Type B pancreatic cell (in vitro differentiated cells): ENCODE measurements around the gene CCDC107. TPM values are rescaled to one million over a fixed set of nuclear protein-coding genes. Genes with fewer than 3 reads are reported as not detected.
A peak's percentile ranks its signal among the peaks of the same experiment; 100 is the strongest.

ENCODE experiments used
- DNase-seq: peaks from one replicate; pipeline ENCODE4 v3.0.0; 2021; ENCODE audit warnings: mixed read lengths; ENCODE audit not compliant: unreplicated experiment; ENCODE audit errors: extremely low spot score
- H3K27ac Mint-ChIP-seq: 2 replicates; pipeline ENCODE4 v1.8.0; 2021; ENCODE audit warnings: mild to moderate bottlenecking, mixed read lengths
- H3K27me3 Mint-ChIP-seq: 2 replicates; pipeline ENCODE4 v1.8.0; 2021; ENCODE audit warnings: mixed read lengths
- H3K36me3 Mint-ChIP-seq: 2 replicates; pipeline ENCODE4 v1.8.0; 2021; ENCODE audit warnings: mixed read lengths
- H3K4me1 Mint-ChIP-seq: one replicate; pipeline ENCODE4 v1.8.0; 2021; ENCODE audit warnings: mixed read lengths; ENCODE audit not compliant: unreplicated experiment
- H3K4me3 Mint-ChIP-seq: 2 replicates; pipeline ENCODE4 v1.8.0; 2021; ENCODE audit warnings: mild to moderate bottlenecking, mixed read lengths
- H3K9me3 Mint-ChIP-seq: 2 replicates; pipeline ENCODE4 v1.8.0; 2021; ENCODE audit warnings: mixed read lengths
- CTCF ChIP-seq: fragments of 200-600 bp; sonication (generic); conservative IDR thresholded peaks from 2 replicates; pipeline ENCODE4 v1.5.0; 2021; ENCODE audit warnings: antibody characterized with exemption, mild to moderate bottlenecking
- total RNA-seq: library from RNA; stranded (reverse); gene quantifications from 2 replicates; pipeline ENCODE4 v1.2.1, GENCODE V29; 2021; ENCODE audit warnings: low replicate concordance

CCDC107 gene
- total RNA-seq, 1 donor from 2014 or later = 17.2 TPM

- Mint-ChIP-seq H3K4me1 (peaks cover 37% of the 10 kb centered on the region), H3K27me3 (no peaks in the 10 kb centered on the region), H3K27ac (no peak overlapping the region), H3K36me3 (peaks cover 19% of the 10 kb centered on the region), H3K4me3 (no peak overlapping the region), H3K9me3 (no peaks in the 10 kb centered on the region)
- TF ChIP-seq CTCF = no peak
- no peak for DNase-seq
Observed at GRCh38 chr9:35685506-35685905, 27.4 kb downstream of the CCDC107 start.

GRCh38 chr9:35686222-35687203 is 28.4 kb downstream of the CCDC107 start:
- no peaks in the 10 kb centered on the region for H3K9me3 Mint-ChIP-seq
- peaks cover 19% of the 10 kb centered on the region for H3K36me3 Mint-ChIP-seq
- H3K27me3 Mint-ChIP-seq = no peaks in the 10 kb centered on the region
- DNase-seq = no peak
- H3K4me1 Mint-ChIP-seq = peaks cover 36% of the 10 kb centered on the region
- H3K27ac Mint-ChIP-seq = peak overlapping the region; percentile 67
- H3K4me3 Mint-ChIP-seq = peak overlapping the region; percentile 86
- TF ChIP-seq CTCF = no peak

GRCh38 chr9:35687306-35687705 is 29.2 kb downstream of the CCDC107 start:
- no peak for TF ChIP-seq CTCF
- Mint-ChIP-seq H3K4me1 (peaks cover 34% of the 10 kb centered on the region), H3K9me3 (no peaks in the 10 kb centered on the region), H3K27me3 (no peaks in the 10 kb centered on the region), H3K36me3 (peaks cover 19% of the 10 kb centered on the region), H3K27ac (peak overlapping the region; percentile 87), H3K4me3 (peak overlapping the region; percentile 86)
- no peak for DNase-seq

- TF ChIP-seq CTCF = no peak
- H3K36me3 Mint-ChIP-seq = peaks cover 16% of the 10 kb centered on the region
- no peaks in the 10 kb centered on the region for H3K9me3 Mint-ChIP-seq
- DNase-seq = no peak
- H3K4me3 Mint-ChIP-seq = peak overlapping the region; percentile 90
- no peak overlapping the region for H3K27ac Mint-ChIP-seq
- H3K27me3 Mint-ChIP-seq = no peaks in the 10 kb centered on the region
- peaks cover 34% of the 10 kb centered on the region for H3K4me1 Mint-ChIP-seq
Observed at GRCh38 chr9:35687972-35688557, 30.0 kb downstream of the CCDC107 start.

- peaks cover 34% of the 10 kb centered on the region for H3K4me1 Mint-ChIP-seq
Observed at GRCh38 chr9:35688558-35689541, 30.8 kb downstream of the CCDC107 start.

More at GRCh38 chr9:35688558-35689541, 30.8 kb downstream of the CCDC107 start:
- Mint-ChIP-seq H3K27me3 (no peaks in the 10 kb centered on the region), H3K4me3 (peak overlapping the region; percentile 90), H3K9me3 (no peaks in the 10 kb centered on the region), H3K36me3 (peaks cover 10% of the 10 kb centered on the region), H3K27ac (peak overlapping the region; percentile 74)
- TF ChIP-seq CTCF = no peak
- DNase-seq = no peak
